Hematopoietic multipotent progenitor cell (in vitro differentiated cells): ENCODE results near the gene SETD4. TPM values are rescaled to one million over a fixed set of nuclear protein-coding genes. Genes with fewer than 3 reads are reported as not detected.
A peak's percentile ranks its signal among the peaks of the same experiment; 100 is the strongest.
"Not testable (repeated sequence)": the region's sequence is repeated elsewhere in the genome, so short reads cannot be mapped to it uniquely, and the experiment has no call there.

ENCODE experiments used
- DNase-seq, 3 donors: peaks; one replicate each; pipeline ENCODE4 v3.0.0-alpha.2; 2011 to 2015; ENCODE audit warnings: low read depth in 2 of 3, low spot score in 2 of 3
- total RNA-seq: library from RNA; depleted of rRNA; stranded (reverse); fragments of >200 nt; gene quantifications from one replicate; pipeline ENCODE4 v1.2.3, GENCODE V29; 2012

SETD4 gene, protein sequence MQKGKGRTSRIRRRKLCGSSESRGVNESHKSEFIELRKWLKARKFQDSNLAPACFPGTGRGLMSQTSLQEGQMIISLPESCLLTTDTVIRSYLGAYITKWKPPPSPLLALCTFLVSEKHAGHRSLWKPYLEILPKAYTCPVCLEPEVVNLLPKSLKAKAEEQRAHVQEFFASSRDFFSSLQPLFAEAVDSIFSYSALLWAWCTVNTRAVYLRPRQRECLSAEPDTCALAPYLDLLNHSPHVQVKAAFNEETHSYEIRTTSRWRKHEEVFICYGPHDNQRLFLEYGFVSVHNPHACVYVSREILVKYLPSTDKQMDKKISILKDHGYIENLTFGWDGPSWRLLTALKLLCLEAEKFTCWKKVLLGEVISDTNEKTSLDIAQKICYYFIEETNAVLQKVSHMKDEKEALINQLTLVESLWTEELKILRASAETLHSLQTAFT
- 10.5 TPM for total RNA-seq

DNA sequence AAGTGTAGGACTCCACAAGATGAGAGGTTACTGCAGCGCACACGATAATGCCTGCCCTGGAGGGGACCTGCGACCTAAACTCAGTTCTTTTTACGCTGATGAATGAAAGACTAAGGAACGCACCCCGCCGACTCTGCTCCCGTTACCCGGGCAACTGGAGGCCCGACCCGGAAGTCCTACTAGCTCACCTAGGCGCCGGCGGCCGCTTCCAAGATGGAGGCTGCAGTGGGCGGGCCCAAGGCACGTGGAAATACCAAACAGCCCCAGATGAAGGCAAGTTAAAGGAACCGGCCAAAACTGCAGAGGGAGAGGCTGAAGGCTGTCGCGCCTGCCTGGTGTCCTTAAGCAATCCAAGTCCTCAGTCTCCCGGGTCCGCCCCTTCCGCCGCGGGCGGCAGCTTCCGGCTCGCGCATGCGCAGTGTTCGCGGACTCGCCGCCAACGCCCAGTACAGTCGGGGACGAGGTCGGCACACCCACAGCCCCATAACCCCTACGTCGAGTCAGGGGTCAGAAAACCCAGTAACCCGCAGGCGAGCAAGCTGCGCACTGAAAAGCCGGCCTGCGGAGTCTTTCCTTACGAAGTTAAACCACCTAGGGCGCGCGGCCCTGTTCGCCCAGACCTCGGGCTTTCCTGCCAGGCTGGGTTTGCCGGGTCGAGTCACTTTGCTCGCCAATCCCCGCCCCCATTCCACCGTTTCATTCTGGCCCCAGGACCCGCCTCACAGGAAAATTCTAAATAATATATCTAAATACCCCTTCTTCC, at the start of gene SETD4:
Gene SETD4 (minus strand): TSS at position 368 of the 763 bp plus-strand sequence. CDS start 1,638 bp downstream, outside the sequence.
- peak; percentile 92 to 93 (median 92) for DNase-seq

GRCh38 chr21:36109868-36110267, 49.5 kb upstream of the SETD4 start:
- no peak for DNase-seq

- DNase-seq, result no peak
Measured at GRCh38 chr21:36105327-36105842, 45.1 kb upstream of the SETD4 start.

- DNase-seq, result peak in 2 of 3 donors; percentile 82 to 89
Measured at GRCh38 chr21:36104317-36105300, 44.3 kb upstream of the SETD4 start.

DNA sequence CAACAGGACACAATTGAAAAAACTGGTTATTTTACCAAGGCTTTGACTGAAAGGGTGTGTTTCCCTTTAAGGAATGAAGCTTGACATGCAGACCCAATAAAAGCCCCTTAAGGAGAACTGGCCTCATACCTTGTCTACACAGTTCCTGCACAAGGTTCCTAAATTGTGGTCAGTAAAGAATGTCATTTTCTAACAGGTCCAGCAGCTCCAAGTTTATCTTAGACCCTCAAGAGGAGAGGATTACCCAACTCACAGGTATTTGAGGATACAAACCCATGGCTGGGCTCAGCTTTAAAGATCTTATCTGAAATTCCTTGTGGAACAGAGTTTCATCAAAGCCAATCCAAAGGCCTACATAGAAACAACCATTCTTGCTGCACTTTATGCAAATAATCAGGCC, 43.1 kb upstream of the SETD4 start:
- DNase-seq, result no peak

- DNase-seq, result no peak
Measured at GRCh38 chr21:36100971-36101641, 40.8 kb upstream of the SETD4 start.

GRCh38 chr21:36099695-36100211, 39.4 kb upstream of the SETD4 start:
- not testable (repeated sequence) for DNase-seq

- no peak for DNase-seq
Measured at GRCh38 chr21:36099000-36099399, 38.7 kb upstream of the SETD4 start.

GRCh38 chr21:36098182-36098532, 37.8 kb upstream of the SETD4 start:
- DNase-seq, result no peak

DNA sequence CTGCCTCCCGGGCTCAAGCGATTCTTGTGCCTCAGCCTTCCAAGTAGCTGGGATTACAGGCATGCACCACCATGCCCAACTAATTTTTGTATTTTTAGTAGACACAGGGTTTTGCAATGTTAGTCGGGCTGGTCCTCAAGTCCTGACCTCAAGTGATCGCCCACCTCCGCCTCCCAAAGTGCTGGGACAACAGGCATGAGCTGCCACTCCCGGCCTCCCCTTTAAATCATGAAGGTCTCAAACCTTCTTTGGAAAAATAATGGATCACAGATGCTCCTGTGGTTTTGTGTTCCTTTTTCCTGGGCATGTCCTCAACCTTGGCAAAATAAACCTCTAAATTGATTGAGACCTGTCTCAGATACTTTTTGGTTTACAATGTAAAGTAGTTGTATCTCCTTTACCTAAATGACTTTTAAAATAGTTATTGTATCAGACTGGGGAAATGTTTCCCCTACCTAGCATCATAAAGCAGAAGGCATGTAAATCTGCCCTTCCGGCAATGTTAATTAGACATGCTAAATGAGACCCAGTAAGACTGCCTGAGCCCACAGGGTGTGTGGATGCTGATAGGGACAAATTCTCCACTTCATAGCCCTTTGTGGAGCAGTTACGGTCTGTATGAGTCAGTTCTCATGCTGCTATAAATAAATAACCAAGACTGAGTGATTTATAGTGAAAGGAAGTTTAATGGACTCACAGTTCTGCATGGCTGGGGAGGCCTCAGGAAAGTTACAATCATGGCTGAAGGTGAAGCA, 37.3 kb upstream of the SETD4 start:
- DNase-seq, result peak in 2 of 3 donors; percentile 74 to 92

GRCh38 chr21:36096398-36097290, 36.3 kb upstream of the SETD4 start:
- no peak for DNase-seq

DNA sequence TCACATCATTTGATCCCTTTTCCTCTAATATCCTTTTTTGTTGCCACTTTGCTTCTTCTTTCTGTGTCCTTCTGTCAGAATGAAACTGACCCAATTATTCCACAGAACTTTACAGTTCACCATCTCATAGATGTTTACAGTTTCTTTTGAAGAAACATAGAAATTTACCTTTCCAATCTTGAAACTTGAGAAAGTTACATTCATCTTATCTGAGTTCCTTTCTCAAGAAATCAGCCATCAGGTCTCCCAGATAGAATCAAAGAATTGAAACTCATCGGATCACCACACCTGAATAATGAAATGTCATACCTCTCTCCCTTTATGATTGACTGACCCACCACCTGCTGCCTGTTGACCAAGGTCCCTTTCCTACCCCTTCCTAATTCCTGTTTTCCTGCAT, 33.2 kb upstream of the SETD4 start:
- no peak for DNase-seq

- no peak for DNase-seq
Measured at GRCh38 chr21:36092681-36093080, 32.4 kb upstream of the SETD4 start.

DNA sequence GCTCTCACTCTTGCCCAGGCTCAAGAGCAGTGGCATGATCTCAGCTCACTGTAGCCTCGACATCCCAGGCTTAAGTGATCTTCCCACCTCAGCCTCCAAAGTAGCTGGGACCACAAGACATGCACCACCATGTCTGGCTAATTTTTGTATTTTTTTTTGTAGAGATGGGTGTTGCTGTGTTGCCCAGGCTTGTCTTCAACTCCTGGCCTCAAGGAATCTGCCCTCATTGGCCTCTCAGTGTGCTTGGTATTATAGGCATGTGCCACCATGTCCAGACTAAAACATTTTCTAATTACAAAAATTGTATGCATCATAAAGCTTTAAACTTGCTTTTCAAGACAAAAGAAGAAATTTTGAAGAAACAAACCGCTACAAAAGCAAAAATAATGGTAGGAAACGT, 29.6 kb upstream of the SETD4 start:
- no peak for DNase-seq

DNA sequence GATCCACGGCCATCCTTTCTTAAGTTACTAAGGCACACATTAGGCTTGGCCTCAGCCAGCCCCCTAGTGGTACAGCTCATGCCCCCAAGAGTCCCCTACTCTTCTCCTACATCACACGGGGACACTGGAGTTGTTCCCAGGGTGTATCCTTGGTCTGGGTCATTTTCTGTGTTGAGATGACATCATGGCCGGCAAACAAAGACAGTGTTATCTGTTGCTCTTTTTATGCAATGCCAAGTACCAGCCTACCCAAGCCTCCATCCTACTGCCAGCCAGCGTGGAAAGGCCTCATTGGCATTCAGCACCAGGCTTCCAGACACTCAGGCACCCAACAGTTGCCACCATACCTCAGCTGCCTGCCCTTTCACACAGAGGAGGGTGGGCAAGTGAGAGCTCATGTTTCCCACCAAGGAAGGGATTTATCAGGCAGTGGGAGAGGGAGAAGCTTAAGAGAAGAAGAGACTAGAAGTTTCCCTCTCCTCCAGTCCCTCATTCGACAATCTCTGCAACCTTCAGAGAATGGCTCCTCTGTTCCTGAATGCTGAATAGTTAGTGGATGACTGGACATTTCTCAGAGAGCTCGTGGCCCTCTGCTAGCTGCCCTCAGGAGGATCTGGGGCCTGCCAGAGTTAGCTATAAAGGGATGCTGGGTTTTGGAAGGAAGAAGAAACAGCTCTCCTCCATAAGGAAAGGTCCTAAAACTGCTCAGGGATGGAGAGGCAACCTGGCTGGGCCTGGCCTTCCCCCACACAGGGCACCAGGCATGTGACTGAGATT, 27.2 kb upstream of the SETD4 start:
- DNase-seq, result no peak

GRCh38 chr21:36082237-36082664, 21.9 kb upstream of the SETD4 start:
- no peak for DNase-seq

- no peak for DNase-seq
Measured at GRCh38 chr21:36080386-36080785, 20.1 kb upstream of the SETD4 start.
